Thyroid gland (tissue), 4 donors: ENCODE measurements around the gene SORCS2. TPM values are rescaled to one million over a fixed set of nuclear protein-coding genes. Genes with fewer than 3 reads are reported as not detected.

Experiments used
- DNase-seq, 2 donors: peaks; one replicate each; pipeline ENCODE4 v3.0.0-alpha.2; 2019
- H3K27ac ChIP-seq, 3 donors: fragments of 200-600 bp; sonication (generic); 1 replicate in 2 of 3; 2 replicates in 1 of 3; pipeline ENCODE4 v1.5.1; 2016 to 2019; ENCODE audit warnings: mild to moderate bottlenecking in 1 of 3, moderate library complexity in 1 of 3
- H3K27me3 ChIP-seq: fragments of 200-600 bp; sonication (generic); one replicate; pipeline ENCODE4 v1.5.1; 2019
- H3K36me3 ChIP-seq, 2 donors: fragments of 200-600 bp; sonication (generic); one replicate each; pipeline ENCODE4 v1.5.1; 2016 to 2019
- H3K4me1 ChIP-seq, 2 donors: fragments of 200-600 bp; sonication (generic); one replicate each; pipeline ENCODE4 v1.5.1; 2017 to 2019
- H3K4me3 ChIP-seq, 3 donors: fragments of 200-600 bp; sonication (generic); replicated peaks in 1 of 3; 1 replicate in 2 of 3; 2 replicates in 1 of 3; pipeline ENCODE4 v1.5.1; 2016; ENCODE audit warnings: mild to moderate bottlenecking in 1 of 3
- H3K9me3 ChIP-seq: fragments of 200-600 bp; sonication (generic); one replicate; pipeline ENCODE4 v1.5.1; 2017
- CTCF ChIP-seq, 6 experiments: fragments of 200-600 bp in 3 of 6; fragments of 450-650 bp in 3 of 6; sonication (generic) in 3 of 6; IDR thresholded peaks; one replicate each; pipeline ENCODE4 v1.5.1; 2016 to 2019; ENCODE audit warnings: antibody characterized with exemption in 6 of 6, mild to moderate bottlenecking in 2 of 6, inconsistent platforms in 1 of 6, moderate library complexity in 1 of 6
- POLR2A ChIP-seq, 2 donors: fragments of 450-650 bp; IDR thresholded peaks; one replicate each; pipeline ENCODE4 v1.6.1; 2017; ENCODE audit warnings: antibody characterized with exemption in 2 of 2, mild to moderate bottlenecking in 2 of 2, moderate library complexity in 1 of 2
- WGBS, 2 donors: methylation state at CpG; one replicate each; pipeline ENCODE4 v1.1.5; 2017; 5-methylcytosine and 5-hydroxymethylcytosine counted together
- intact Hi-C: fragments of 100-400 bp; cut with DNase I; formaldehyde crosslinking; loops from one replicate; pipeline ENCODE4 v1.15.1; 2023
- total RNA-seq, 4 donors: library from RNA; depleted of rRNA; stranded (reverse); fragments of >200 nt; gene quantifications; one replicate each; pipeline ENCODE4 v1.2.3, GENCODE V29; 2016

The SORCS2 gene
- total RNA-seq, 4 donors from 2014 or later = 1.7 to 13.6 (median 3.6) TPM

DNA sequence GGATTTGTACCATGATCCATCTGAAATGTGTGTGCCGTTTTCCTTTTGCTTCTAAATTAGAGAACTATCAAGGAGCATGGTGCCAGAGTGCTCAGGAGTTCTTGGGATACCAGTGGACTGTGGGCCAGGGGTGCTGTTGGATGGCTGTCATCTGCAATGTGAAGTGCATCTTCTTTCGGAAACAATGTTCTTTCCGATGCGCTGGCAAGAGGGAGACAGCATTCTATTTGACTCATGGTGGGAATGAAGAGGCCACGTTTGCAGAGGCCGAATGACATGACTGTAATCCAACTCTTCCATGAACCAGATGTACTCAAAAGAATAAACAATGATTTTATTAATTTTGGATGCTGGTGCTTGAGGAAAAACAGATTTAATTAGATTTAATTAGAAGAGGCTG is 45.5 kb downstream of the SORCS2 start:
- TF ChIP-seq POLR2A (IDR thresholded peaks at IDR 0.05) = no peak
- no peak for TF ChIP-seq CTCF (IDR thresholded peaks at IDR 0.05)
- Histone ChIP-seq H3K4me1 (no peaks in the 10 kb centered on the region), H3K4me3 (no peak overlapping the region), H3K9me3 (no peaks in the 10 kb centered on the region), H3K27me3 (no peaks in the 10 kb centered on the region), H3K27ac (no peak overlapping the region), H3K36me3 (no peaks in the 10 kb centered on the region)
- DNase-seq = no peak
- intact Hi-C loops = no loop called here
- 90 to 92% methylated on average over 6 of the region's 6 CpGs for WGBS, 2 donors

- Histone ChIP-seq H3K9me3 (no peaks in the 10 kb centered on the region), H3K4me3 (no peak overlapping the region), H3K27me3 (no peaks in the 10 kb centered on the region), H3K4me1 (no peaks in the 10 kb centered on the region), H3K36me3 (no peaks in the 10 kb centered on the region), H3K27ac (no peak overlapping the region)
- DNase-seq = no peak
- intact Hi-C loops = no loop called here
- 96 to 98% methylated on average over 12 of the region's 12 CpGs for whole genome bisulfite sequencing, 2 donors
- TF ChIP-seq POLR2A (IDR thresholded peaks at IDR 0.05) = no peak
- no peak for TF ChIP-seq CTCF (IDR thresholded peaks at IDR 0.05)
Observed at GRCh38 chr4:7238300-7238960, 46.1 kb downstream of the SORCS2 start.

DNA sequence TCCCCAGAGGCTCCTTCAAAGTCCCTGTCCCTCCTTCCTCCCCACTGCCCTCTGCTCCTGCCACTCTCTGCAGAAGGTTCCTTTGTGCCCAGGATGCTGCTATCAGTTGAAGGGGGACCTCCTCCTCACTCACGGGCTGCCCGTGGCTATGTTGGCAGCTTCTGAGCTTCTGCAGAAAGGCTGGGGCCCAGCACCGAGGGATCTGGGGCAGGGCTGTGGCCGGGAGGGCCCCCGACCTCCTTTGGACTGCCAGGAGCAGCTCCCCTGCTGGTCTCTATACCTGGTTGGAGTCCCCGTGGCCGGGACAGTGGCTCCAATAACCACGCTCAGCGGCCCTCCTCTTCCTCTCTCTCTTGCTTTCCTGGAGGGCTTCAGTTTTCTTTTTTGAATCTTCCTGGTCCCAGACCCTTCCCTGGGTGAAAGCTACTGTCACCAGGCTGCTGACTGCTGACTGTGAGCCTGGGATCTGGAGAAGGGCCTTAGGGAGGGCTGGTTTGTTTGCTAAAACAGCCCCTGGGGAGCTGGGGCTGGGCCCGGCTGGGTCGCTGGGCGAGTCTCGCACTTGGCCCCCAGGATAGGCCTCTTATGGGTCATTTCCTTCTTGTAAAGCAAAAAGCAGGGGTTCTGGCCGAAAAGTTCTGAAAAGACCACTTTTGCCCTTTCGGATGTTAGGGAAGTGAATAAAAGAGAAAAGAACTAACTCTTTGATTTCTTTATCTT is 46.9 kb downstream of the SORCS2 start:
- no peak overlapping the region for H3K27ac ChIP-seq
- intact Hi-C loops = no loop called here
- no peak for DNase-seq
- no peak overlapping the region for H3K4me3 ChIP-seq
- H3K27me3 ChIP-seq = no peaks in the 10 kb centered on the region
- H3K9me3 ChIP-seq = no peaks in the 10 kb centered on the region
- no peaks in the 10 kb centered on the region for H3K36me3 ChIP-seq
- TF ChIP-seq CTCF (IDR thresholded peaks at IDR 0.05) = no peak
- TF ChIP-seq POLR2A (IDR thresholded peaks at IDR 0.05) = no peak
- WGBS, 2 donors = 87 to 89% methylated on average over 14 of the region's 15 CpGs
- no peaks in the 10 kb centered on the region for H3K4me1 ChIP-seq

DNA sequence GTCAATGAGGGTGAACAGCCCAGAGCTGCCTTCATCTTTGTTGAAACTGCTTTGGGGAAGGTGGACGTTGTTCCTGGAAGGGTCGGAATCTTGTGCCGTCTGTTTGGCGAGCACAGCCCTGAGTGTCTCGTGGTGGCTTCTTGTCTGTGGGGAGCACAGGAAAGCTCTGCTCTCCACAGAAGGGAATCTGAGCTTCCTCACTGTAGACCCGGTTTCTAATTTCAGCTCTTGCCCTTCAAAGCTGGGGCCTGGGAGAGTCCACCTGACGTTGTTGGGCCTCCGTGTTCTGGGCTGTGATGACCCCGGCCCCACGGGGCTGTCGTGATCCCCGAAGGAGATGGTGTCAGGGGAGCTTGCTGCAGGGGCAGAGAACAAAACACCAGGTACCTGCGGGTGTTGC is 47.5 kb downstream of the SORCS2 start:
- intact Hi-C loops = no loop called here
- H3K4me1 ChIP-seq = no peaks in the 10 kb centered on the region
- no peak for TF ChIP-seq CTCF (IDR thresholded peaks at IDR 0.05)
- no peak for TF ChIP-seq POLR2A (IDR thresholded peaks at IDR 0.05)
- no peak overlapping the region for H3K4me3 ChIP-seq
- H3K9me3 ChIP-seq = no peaks in the 10 kb centered on the region
- WGBS, 2 donors = 79 to 87% methylated on average over 13 of the region's 13 CpGs
- no peaks in the 10 kb centered on the region for H3K36me3 ChIP-seq
- H3K27ac ChIP-seq = no peak overlapping the region
- H3K27me3 ChIP-seq = no peaks in the 10 kb centered on the region
- no peak for DNase-seq

GRCh38 chr4:7240306-7240705 is 48.0 kb downstream of the SORCS2 start:
- DNase-seq = no peak
- H3K27ac ChIP-seq = no peak overlapping the region
- H3K4me1 ChIP-seq = no peaks in the 10 kb centered on the region

More at GRCh38 chr4:7240306-7240705, 48.0 kb downstream of the SORCS2 start:
- Histone ChIP-seq H3K4me3 (no peak overlapping the region), H3K9me3 (no peaks in the 10 kb centered on the region), H3K36me3 (no peaks in the 10 kb centered on the region), H3K27me3 (no peaks in the 10 kb centered on the region)
- TF ChIP-seq CTCF (IDR thresholded peaks at IDR 0.05) (no peak), POLR2A (IDR thresholded peaks at IDR 0.05) (no peak)
- WGBS, 2 donors = 72 to 86% methylated on average over 12 of the region's 12 CpGs
- intact Hi-C loops = no loop called here
